Esophagus squamous epithelium (tissue), 5 donors: ENCODE data around the gene FXYD6. TPM values are rescaled to one million over a fixed set of nuclear protein-coding genes. Genes with fewer than 3 reads are reported as not detected.

ENCODE experiments used
- DNase-seq: peaks from one replicate; lab custom pipeline; 2025; lab: John Stamatoyannopoulos, UW
- H3K27ac ChIP-seq, 4 donors: fragments of 200-600 bp; sonication (generic); one replicate each; pipeline ENCODE4 v1.5.1; 2016 to 2019; ENCODE audit warnings: mild to moderate bottlenecking in 1 of 4
- H3K27me3 ChIP-seq, 4 donors: fragments of 200-600 bp; sonication (generic); 1 replicate in 3 of 4; 2 replicates in 1 of 4; pipeline versions ENCODE4 v1.5.1 to v1.6.0; 2017 to 2021; ENCODE audit warnings: antibody characterized with exemption in 1 of 4
- H3K36me3 ChIP-seq, 3 donors: fragments of 200-600 bp; sonication (generic); one replicate each; pipeline ENCODE4 v1.5.1; 2016 to 2019
- H3K4me1 ChIP-seq, 3 donors: fragments of 200-600 bp; sonication (generic); one replicate each; pipeline ENCODE4 v1.5.1; 2017 to 2019
- H3K4me3 ChIP-seq, 4 donors: fragments of 200-600 bp; sonication (generic); 1 replicate in 3 of 4; 2 replicates in 1 of 4; pipeline ENCODE4 v1.5.1; 2016 to 2019; ENCODE audit warnings: mild to moderate bottlenecking in 2 of 4, moderate library complexity in 1 of 4
- H3K9me3 ChIP-seq, 3 donors: fragments of 200-600 bp; sonication (generic); one replicate each; pipeline ENCODE4 v1.5.1; 2016 to 2019
- POLR2A ChIP-seq, 4 donors: fragments of 450-650 bp; IDR thresholded peaks; one replicate each; pipeline ENCODE4 v1.6.1; 2017; ENCODE audit warnings: antibody characterized with exemption in 4 of 4, mild to moderate bottlenecking in 4 of 4, moderate library complexity in 3 of 4
- WGBS, 2 donors: methylation state at CpG; one replicate each; pipeline ENCODE4 v1.1.5; 2018; 5-methylcytosine and 5-hydroxymethylcytosine counted together
- intact Hi-C: fragments of 100-400 bp; cut with DNase I; formaldehyde crosslinking; loops from one replicate; pipeline ENCODE4 v1.15.0; 2022
- total RNA-seq, 4 donors: library from RNA; depleted of rRNA; stranded (reverse); fragments of >200 nt; gene quantifications; one replicate each; pipeline ENCODE4 v1.1.0, GENCODE V29; 2016
- TF ChIP-seq, protein P1 (sequence below), 6 experiments: fragments of 450-650 bp in 4 of 6; fragments of 200-600 bp in 2 of 6; sonication (generic) in 2 of 6; IDR thresholded peaks; one replicate each; pipeline ENCODE4 v1.5.1; 2016 to 2019; ENCODE audit warnings: antibody characterized with exemption in 6 of 6, mild to moderate bottlenecking in 4 of 6, moderate library complexity in 4 of 6
- donor health status: DM: yes; HTN: yes; CAD: no.

FXYD6 gene
- total RNA-seq, 4 donors from 2014 or later, result 0.61 to 27.7 (median 2.1) TPM

DNA sequence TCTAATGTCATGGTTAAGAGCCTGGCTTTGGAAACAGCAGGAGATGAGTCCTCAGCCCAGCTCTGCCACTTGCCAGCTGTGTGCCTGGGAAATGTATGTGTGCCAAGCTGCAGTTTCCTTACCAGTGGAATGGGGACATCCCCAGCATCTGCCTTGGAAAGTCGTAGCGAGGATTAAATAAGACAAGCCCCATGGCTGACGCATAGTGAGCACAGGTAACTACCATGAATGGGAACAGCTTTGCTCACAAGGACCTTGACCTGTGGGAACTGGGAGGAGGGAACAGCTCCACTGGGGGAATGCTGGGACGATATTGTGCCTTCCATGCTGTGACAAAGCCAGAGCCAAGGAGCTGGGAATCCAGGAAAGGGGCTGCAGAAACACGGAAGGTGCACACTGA lies 76.8 kb downstream of the FXYD6 start:
- H3K27me3 ChIP-seq, result peaks cover 9 to 53% (median 18%) of the 10 kb centered on the region in 4 donors

GRCh38 chr11:117796872-117797529 lies 79.5 kb downstream of the FXYD6 start, which contains the start of gene DSCAML1:
TSS of gene DSCAML1 (minus strand) at chr11:117797216. CDS start at chr11:117797079, 137 bp downstream.
- no peak within 1 kb of the TSS for H3K27ac ChIP-seq
- DNase-seq, result no peak
- no peak for TF ChIP-seq POLR2A (IDR thresholded peaks at IDR 0.05)
- TF ChIP-seq, protein P1, sequence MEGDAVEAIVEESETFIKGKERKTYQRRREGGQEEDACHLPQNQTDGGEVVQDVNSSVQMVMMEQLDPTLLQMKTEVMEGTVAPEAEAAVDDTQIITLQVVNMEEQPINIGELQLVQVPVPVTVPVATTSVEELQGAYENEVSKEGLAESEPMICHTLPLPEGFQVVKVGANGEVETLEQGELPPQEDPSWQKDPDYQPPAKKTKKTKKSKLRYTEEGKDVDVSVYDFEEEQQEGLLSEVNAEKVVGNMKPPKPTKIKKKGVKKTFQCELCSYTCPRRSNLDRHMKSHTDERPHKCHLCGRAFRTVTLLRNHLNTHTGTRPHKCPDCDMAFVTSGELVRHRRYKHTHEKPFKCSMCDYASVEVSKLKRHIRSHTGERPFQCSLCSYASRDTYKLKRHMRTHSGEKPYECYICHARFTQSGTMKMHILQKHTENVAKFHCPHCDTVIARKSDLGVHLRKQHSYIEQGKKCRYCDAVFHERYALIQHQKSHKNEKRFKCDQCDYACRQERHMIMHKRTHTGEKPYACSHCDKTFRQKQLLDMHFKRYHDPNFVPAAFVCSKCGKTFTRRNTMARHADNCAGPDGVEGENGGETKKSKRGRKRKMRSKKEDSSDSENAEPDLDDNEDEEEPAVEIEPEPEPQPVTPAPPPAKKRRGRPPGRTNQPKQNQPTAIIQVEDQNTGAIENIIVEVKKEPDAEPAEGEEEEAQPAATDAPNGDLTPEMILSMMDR (IDR thresholded peaks at IDR 0.05), result no peak
- H3K4me1 ChIP-seq, result peaks cover 11 to 26% (median 20%) of the 10 kb centered on the region in 3 donors
- H3K27me3 ChIP-seq, result peaks cover 9 to 79% (median 19%) of the 10 kb centered on the region in 4 donors
- intact Hi-C loops, result no loop called here
- H3K9me3 ChIP-seq, result no peaks in the 10 kb centered on the region
- H3K36me3 ChIP-seq, result no peaks in the 10 kb centered on the region
- H3K4me3 ChIP-seq, result peak within 1 kb of the TSS; percentile 16 to 64 (median 39)
- WGBS, 2 donors, result no CpG with 5 or more reads among the region's 66 CpGs

More for the DNA sequence above, 76.8 kb downstream of the FXYD6 start:
- intact Hi-C loops, result no loop called here
- TF ChIP-seq, protein P1 (IDR thresholded peaks at IDR 0.05), result no peak
- no peak for TF ChIP-seq POLR2A (IDR thresholded peaks at IDR 0.05)
- no peak for DNase-seq
- H3K27ac ChIP-seq, result no peak overlapping the region
- no peaks in the 10 kb centered on the region for H3K9me3 ChIP-seq
- H3K36me3 ChIP-seq, result no peaks in the 10 kb centered on the region
- H3K4me1 ChIP-seq, result peaks cover 11 to 26% (median 20%) of the 10 kb centered on the region in 3 donors
- WGBS, 2 donors, result 49 to 58% methylated on average over 4 to 5 of the region's 5 CpGs
- H3K4me3 ChIP-seq, result no peak overlapping the region

GRCh38 chr11:117796456-117796871 lies 80.0 kb downstream of the FXYD6 start:
- intact Hi-C loops, result no loop called here
- Histone ChIP-seq H3K27me3 (peaks cover 9 to 85% (median 19%) of the 10 kb centered on the region in 4 donors), H3K4me3 (peak overlapping the region; percentile 16 to 64 (median 39)), H3K36me3 (no peaks in the 10 kb centered on the region), H3K4me1 (peaks cover 11 to 26% (median 20%) of the 10 kb centered on the region in 3 donors), H3K27ac (no peak overlapping the region), H3K9me3 (no peaks in the 10 kb centered on the region)
- TF ChIP-seq, protein P1 (IDR thresholded peaks at IDR 0.05), result no peak
- no peak for TF ChIP-seq POLR2A (IDR thresholded peaks at IDR 0.05)
- WGBS, 2 donors, result 0% methylated on average over 2 of the region's 35 CpGs; no CpG with 5 or more reads in 1 of the 2 donors
- no peak for DNase-seq

- Histone ChIP-seq H3K36me3 (no peaks in the 10 kb centered on the region), H3K27ac (no peak overlapping the region), H3K4me3 (peak overlapping the region in 3 of 4 donors; percentile 29 to 64 (median 49)), H3K4me1 (peaks cover 11 to 26% (median 20%) of the 10 kb centered on the region in 3 donors), H3K9me3 (no peaks in the 10 kb centered on the region), H3K27me3 (peaks cover 9 to 91% (median 19%) of the 10 kb centered on the region in 4 donors)
- DNase-seq, result no peak
- no peak for TF ChIP-seq POLR2A (IDR thresholded peaks at IDR 0.05)
- TF ChIP-seq, protein P1 (IDR thresholded peaks at IDR 0.05), result no peak
- 7 to 9% methylated on average over 7 to 20 of the region's 53 CpGs for WGBS, 2 donors
- intact Hi-C loops, result no loop called here
Observed at GRCh38 chr11:117795638-117796455, 80.6 kb downstream of the FXYD6 start.
